ENCODE results near the gene TRIM8. TPM values are rescaled to one million over a fixed set of nuclear protein-coding genes. Genes with fewer than 3 reads are reported as not detected.
A peak's percentile ranks its signal among the peaks of the same experiment; 100 is the strongest.
"Not testable (repeated sequence)": the region's sequence is repeated elsewhere in the genome, so short reads cannot be mapped to it uniquely, and the experiment has no call there.

Gene TRIM8
- total RNA-seq, 1 donor from 2014 or later, result 216 TPM

- no peak for DNase-seq (ENCODE audit: low spot score in 2 of 2)
- H3K4me3 ChIP-seq, result no peak overlapping the region
- intact Hi-C loops (cut with DNase I), result no loop called here
- H3K4me1 ChIP-seq, result peaks cover 6 to 9% of the 10 kb centered on the region in 2 donors
- no peaks in the 10 kb centered on the region for H3K27me3 ChIP-seq
- no peaks in the 10 kb centered on the region for H3K9me3 ChIP-seq
- H3K36me3 ChIP-seq, result peaks cover 17 to 19% of the 10 kb centered on the region in 2 donors
- peak overlapping the region in 1 of 2 donors; percentile 34 for H3K27ac ChIP-seq
- TF ChIP-seq CTCF (IDR thresholded peaks at IDR 0.05), result no peak
Measured at GRCh38 chr10:102661658-102662028, 17.4 kb downstream of the TRIM8 start.

GRCh38 chr10:102665904-102666509 lies 21.7 kb downstream of the TRIM8 start:
- peaks cover 3 to 15% of the 10 kb centered on the region in 2 donors for H3K4me1 ChIP-seq
- H3K27me3 ChIP-seq, result no peaks in the 10 kb centered on the region
- H3K4me3 ChIP-seq, result no peak overlapping the region
- H3K36me3 ChIP-seq, result no peaks in the 10 kb centered on the region
- H3K27ac ChIP-seq, result no peak overlapping the region
- DNase-seq (ENCODE audit: low spot score in 2 of 2), result no peak
- intact Hi-C loops (cut with DNase I), result no loop called here
- no peak for TF ChIP-seq CTCF (IDR thresholded peaks at IDR 0.05)
- H3K9me3 ChIP-seq, result no peaks in the 10 kb centered on the region

- H3K4me1 ChIP-seq, result peaks cover 0 to 12% of the 10 kb centered on the region in 2 donors
- intact Hi-C loops (cut with DNase I), result not testable (repeated sequence)
Measured at GRCh38 chr10:102667411-102667810, 23.1 kb downstream of the TRIM8 start.

GRCh38 chr10:102668326-102669107 lies 24.2 kb downstream of the TRIM8 start:
- intact Hi-C loops (cut with DNase I), result loop anchor here (2.0 kb wide), 1 partner anchor 22 kb away; no protein-coding TSS in a partner anchor
- TF ChIP-seq CTCF (IDR thresholded peaks at IDR 0.05), result no peak
- no peaks in the 10 kb centered on the region for H3K9me3 ChIP-seq
- no peak overlapping the region for H3K4me3 ChIP-seq
- H3K27ac ChIP-seq, result peak overlapping the region; percentile 69 to 73
- no peak for DNase-seq (ENCODE audit: low spot score in 2 of 2)
- no peaks in the 10 kb centered on the region for H3K27me3 ChIP-seq
- peaks cover 2 to 12% of the 10 kb centered on the region in 2 donors for H3K4me1 ChIP-seq
- no peaks in the 10 kb centered on the region for H3K36me3 ChIP-seq

More at GRCh38 chr10:102667411-102667810, 23.1 kb downstream of the TRIM8 start:
- not testable (repeated sequence) for H3K4me3 ChIP-seq; H3K36me3 ChIP-seq; DNase-seq (ENCODE audit: low spot score in 2 of 2); H3K9me3 ChIP-seq; H3K27ac ChIP-seq; H3K27me3 ChIP-seq

GRCh38 chr10:102669206-102670064 lies 25.2 kb downstream of the TRIM8 start:
- H3K4me1 ChIP-seq, result peaks cover 6 to 15% of the 10 kb centered on the region in 2 donors
- TF ChIP-seq CTCF (IDR thresholded peaks at IDR 0.05), result peak in 1 of 3 experiments; percentile 51
- H3K27ac ChIP-seq, result peak overlapping the region; percentile 69 to 73
- H3K9me3 ChIP-seq, result no peaks in the 10 kb centered on the region
- no peak overlapping the region for H3K4me3 ChIP-seq
- H3K27me3 ChIP-seq, result no peaks in the 10 kb centered on the region
- H3K36me3 ChIP-seq, result no peaks in the 10 kb centered on the region
- peak in 1 of 2 donors; percentile 83 for DNase-seq (ENCODE audit: low spot score in 2 of 2)
- intact Hi-C loops (cut with DNase I), result loop anchor here (2.0 kb wide), 1 partner anchor 23 kb away; no protein-coding TSS in a partner anchor
